GM12878 (cell line): ENCODE measurements around the gene ANKRD60. TPM values are rescaled to one million over a fixed set of nuclear protein-coding genes. Genes with fewer than 3 reads are reported as not detected.

Experiments
- ATAC-seq: fragments of 200-7000 bp; cut with Tn5 transposase; 3 replicates; pipeline ENCODE4 v1.9.1; 2020; ENCODE audit warnings: mild to moderate bottlenecking, moderate library complexity
- BruUV-seq: library from RNA; stranded (reverse); fragments of 400-500 nt; replicated peaks from 2 replicates; lab custom pipeline; 2021; lab: Mats Ljungman, UMichigan
- CTCF ChIA-PET: fragments of 300-600 bp; sonication (Branson Sonifier 250); formaldehyde crosslinking; extraction: SDS; loops from one replicate; lab custom pipeline; 2021; ENCODE audit warnings: inconsistent platforms; lab: Yijun Ruan, JAX
- POLR2A ChIA-PET: fragments of 350-600 bp; formaldehyde crosslinking; extraction: SDS; loops from one replicate; lab custom pipeline; 2021; ENCODE audit warnings: inconsistent platforms; lab: Charles Lee
- RAD21 ChIA-PET: fragments of 300-600 bp; sonication (Branson Sonifier 250); formaldehyde crosslinking; loops from one replicate; lab custom pipeline; 2023; ENCODE audit warnings: antibody characterized with exemption; ENCODE audit not compliant: unreplicated experiment; lab: Charles Lee
- SMC1A ChIA-PET: fragments of 300-600 bp; sonication (Branson Sonifier 250); formaldehyde crosslinking; loops from one replicate; lab custom pipeline; 2023; ENCODE audit not compliant: unreplicated experiment, uncharacterized antibody; lab: Charles Lee
- DNase-seq: peaks from one replicate; pipeline ENCODE4 v3.0.0-alpha.2; 2011; ENCODE audit warnings: low read depth, low spot score
- FAIRE-seq: peaks from 3 replicates; lab custom pipeline; 2011; peaks lifted over from hg19 to GRCh38; lab: Jason Lieb, UNC
- H2AFZ ChIP-seq: 2 replicates; pipeline ENCODE4 v1.6.0; 2011; ENCODE audit warnings: low read depth, low read length, control low read depth; ENCODE audit not compliant: control insufficient read depth
- H3K27ac ChIP-seq: 2 replicates; pipeline ENCODE4 v1.5.1; 2011; ENCODE audit warnings: control low read depth; ENCODE audit not compliant: control insufficient read depth, insufficient read depth
- H3K27me3 ChIP-seq, 2 experiments: replicated peaks in 1 of 2; 2 replicates each; pipeline versions ENCODE4 v1.6.0 to v1.6.1; 2011; ENCODE audit warnings: low read length in 1 of 2; ENCODE audit not compliant: control insufficient read depth in 2 of 2, insufficient read depth in 2 of 2
- H3K36me3 ChIP-seq, 2 experiments: 2 replicates each; pipeline ENCODE4 v1.5.1; 2011; ENCODE audit warnings: low read length in 1 of 2; ENCODE audit not compliant: control insufficient read depth in 2 of 2, insufficient read depth in 2 of 2
- H3K4me1 ChIP-seq: 2 replicates; pipeline ENCODE4 v1.6.1; 2011; ENCODE audit warnings: mild to moderate bottlenecking, low read length, moderate library complexity, mixed read lengths; ENCODE audit not compliant: control insufficient read depth, insufficient read depth
- H3K4me2 ChIP-seq: 2 replicates; pipeline ENCODE4 v1.6.0; 2011; ENCODE audit warnings: control low read depth; ENCODE audit not compliant: control insufficient read depth, insufficient read depth
- H3K4me3 ChIP-seq: fragments of 200-600 bp; sonication (generic); 2 replicates; pipeline ENCODE4 v1.5.1; 2016
- H3K79me2 ChIP-seq: 2 replicates; pipeline ENCODE4 v1.6.0; 2011; ENCODE audit warnings: low read length; ENCODE audit not compliant: control insufficient read depth, insufficient read depth
- H3K9ac ChIP-seq: 2 replicates; pipeline ENCODE4 v1.8.0; 2011; ENCODE audit warnings: low read length, control low read depth, mixed read lengths; ENCODE audit not compliant: control insufficient read depth, insufficient read depth
- H3K9me3 ChIP-seq: replicated peaks from 3 replicates; pipeline ENCODE4 v1.5.1; 2011; ENCODE audit warnings: mild to moderate bottlenecking, low read length; ENCODE audit not compliant: control insufficient read depth, insufficient read depth
- H4K20me1 ChIP-seq: 2 replicates; pipeline ENCODE4 v1.6.0; 2011; ENCODE audit not compliant: control insufficient read depth, insufficient read depth
- ASH2L ChIP-seq: fragments of 300-600, 200-600 bp; sonication (generic); IDR thresholded peaks from 2 replicates; pipeline ENCODE4 v1.6.1; 2017; ENCODE audit warnings: low read depth, mild to moderate bottlenecking, borderline replicate concordance
- CREB1 ChIP-seq: IDR thresholded peaks from 2 replicates; pipeline ENCODE4 v1.6.1; 2012; ENCODE audit warnings: low read depth, mild to moderate bottlenecking, inconsistent platforms
- ESRRA ChIP-seq: IDR thresholded peaks from 2 replicates; pipeline ENCODE4 v1.6.1; 2012; ENCODE audit warnings: mild to moderate bottlenecking, low read length, improper control_type of control experiment
- GABPA ChIP-seq: IDR thresholded peaks from 2 replicates; pipeline ENCODE4 v1.6.1; 2014; ENCODE audit warnings: antibody characterized with exemption, low read depth, mild to moderate bottlenecking, inconsistent platforms
- HDAC6 ChIP-seq: fragments of 200-600 bp; sonication (generic); IDR thresholded peaks from one replicate; pipeline ENCODE4 v1.8.0; 2017; ENCODE audit warnings: antibody characterized with exemption; ENCODE audit not compliant: unreplicated experiment
- IKZF2 ChIP-seq, 2 experiments: fragments of 450-650 bp; IDR thresholded peaks; 2 replicates each; pipeline ENCODE4 v1.6.1; 2017; ENCODE audit warnings: mild to moderate bottlenecking in 2 of 2, moderate library complexity in 2 of 2
- KLF5 ChIP-seq: fragments of 450-650 bp; IDR thresholded peaks from 2 replicates; pipeline ENCODE4 v1.6.1; 2014; ENCODE audit warnings: mild to moderate bottlenecking; ENCODE audit not compliant: partially characterized antibody
- RCOR1 ChIP-seq: conservative IDR thresholded peaks from 2 replicates; pipeline ENCODE4 v1.6.1; 2012; ENCODE audit warnings: low read depth, low read length, improper control_type of control experiment
- RELB ChIP-seq: fragments of 450-650 bp; IDR thresholded peaks from 2 replicates; pipeline ENCODE4 v1.6.1; 2017; ENCODE audit warnings: low read depth, mild to moderate bottlenecking, moderate library complexity
- SMARCA5 ChIP-seq: fragments of 450-650 bp; IDR thresholded peaks from 2 replicates; pipeline ENCODE4 v1.6.1; 2017; ENCODE audit warnings: mild to moderate bottlenecking
- STAT3 ChIP-seq: IDR thresholded peaks from 2 replicates; pipeline ENCODE4 v1.6.1; 2011; ENCODE audit warnings: low read depth, low read length, improper control_type of control experiment
- YY1 ChIP-seq: IDR thresholded peaks from 2 replicates; pipeline ENCODE4 v1.6.1; 2011; ENCODE audit warnings: low read depth, mild to moderate bottlenecking, low read length
- ZZZ3 ChIP-seq: IDR thresholded peaks from 2 replicates; pipeline ENCODE4 v1.6.1; 2011; ENCODE audit warnings: low read depth; ENCODE audit not compliant: control insufficient read depth, insufficient read length
- WGBS: methylation state at CpG from one replicate; pipeline ENCODE4 v1.1.6; 2016; ENCODE audit warnings: low lambda C conversion rate; ENCODE audit not compliant: insufficient replicate concordance, insufficient coverage; ENCODE audit errors: missing lambda C conversion rate; 5-methylcytosine and 5-hydroxymethylcytosine counted together
- in situ Hi-C: fragments of 300-500 bp; cut with MboI; formaldehyde crosslinking; loops from 9 replicates; pipeline ENCODE4 v1.14.3; 2018; ENCODE audit warnings: mixed read lengths
- intact Hi-C: fragments of 100-400 bp; cut with micrococcal nuclease; formaldehyde crosslinking; loops from one replicate; pipeline ENCODE4 v1.14.2; 2022; ENCODE audit not compliant: unreplicated experiment
- polyA plus RNA-seq, 11 experiments: library from polyadenylated mRNA; depleted of rRNA in 4 of 11; unstranded in 6 of 11; stranded (reverse) in 5 of 11; fragments of >200 nt; fragmentation: Nextera tagmentation in 4 of 11; fragmentation: Illumina TruSeq in 1 of 11; extraction: Ambion mirVana in 4 of 11; extraction: Trizol in 1 of 11; gene quantifications; 1 replicate in 1 of 11; 2 replicates in 10 of 11; pipeline versions ENCODE4 v1.2.1 to v1.2.3, GENCODE V29; 2011 to 2016; ENCODE audit warnings: inconsistent platforms in 2 of 11, missing spikeins in 2 of 11, low read depth in 1 of 11
- total RNA-seq, 4 experiments: library from RNA; depleted of rRNA in 3 of 4; stranded (reverse); fragments of >200 nt in 3 of 4; fragmentation: Illumina TruSeq in 1 of 4; extraction: Trizol in 1 of 4; gene quantifications; 2 replicates each; pipeline versions ENCODE4 v1.2.1 to v1.2.3, GENCODE V29; 2013 to 2021
- TF ChIP-seq, protein P1 (sequence below): IDR thresholded peaks from 2 replicates; pipeline ENCODE4 v1.6.1; 2011; ENCODE audit warnings: borderline replicate concordance, low read depth, mild to moderate bottlenecking, moderate library complexity, low read length; ENCODE audit not compliant: insufficient read depth, poor library complexity, severe bottlenecking

Gene ANKRD60
- total and polyA plus RNA-seq, 10 of the 15 experiments (the other 5 are each of a cell fraction or from before 2014, with no cell fraction given) = not detected

DNA sequence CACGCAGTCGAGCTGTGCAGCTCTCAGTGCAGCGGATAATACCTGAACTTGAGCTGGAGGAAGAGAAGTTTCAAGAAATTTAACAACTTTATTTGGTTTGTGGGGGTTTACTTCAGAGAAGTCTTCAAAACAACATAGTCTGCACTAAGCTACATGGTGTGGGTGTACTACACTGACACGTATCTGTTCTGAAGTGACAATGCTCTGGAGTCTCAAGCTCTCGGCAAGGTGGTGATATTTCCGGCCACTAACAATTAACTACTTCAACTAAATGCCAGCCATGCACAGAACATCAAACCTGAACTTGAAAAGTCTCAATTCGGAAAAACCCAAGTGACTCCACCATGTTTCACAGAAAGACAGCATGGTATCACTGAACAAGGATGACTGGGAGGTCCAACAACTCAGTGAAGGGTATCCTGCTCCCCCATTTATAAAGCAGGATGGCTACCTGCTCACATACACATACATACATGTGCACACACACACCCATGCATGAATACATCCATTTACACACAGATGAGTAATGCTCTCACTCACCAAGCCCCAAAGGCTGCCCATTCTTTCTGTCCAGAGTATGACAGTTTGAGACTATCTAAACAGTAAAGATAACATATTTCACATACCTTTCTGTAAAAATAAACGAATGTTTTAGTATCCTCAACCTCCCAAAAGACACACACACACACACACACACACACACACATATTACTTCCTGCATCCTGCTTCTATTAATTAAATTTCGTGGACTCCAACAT, 15.4 kb upstream of the ANKRD60 start:
- no peak for ATAC-seq

DNA sequence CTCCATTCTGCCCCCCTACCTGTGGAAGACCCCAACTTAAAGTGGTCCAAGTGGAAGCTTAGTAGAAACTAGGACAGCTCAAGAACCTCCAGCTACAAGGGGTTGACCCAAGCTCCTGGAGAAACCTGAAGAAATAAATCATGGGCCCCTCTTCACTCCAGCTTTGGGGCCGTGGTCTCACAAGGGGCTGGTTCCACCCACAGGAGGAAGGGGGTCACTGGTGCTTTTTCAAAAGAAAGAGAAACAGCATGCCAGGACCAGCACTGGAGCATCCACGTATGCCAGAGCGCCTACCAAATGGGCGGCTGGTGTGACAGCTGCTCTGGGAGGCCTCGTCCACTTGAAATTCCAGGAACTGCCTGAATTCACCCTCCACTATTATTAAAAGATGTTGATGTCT, 14.4 kb upstream of the ANKRD60 start:
- H3K4me1 ChIP-seq = no peaks in the 10 kb centered on the region
- ChIA-PET RAD21 (no interaction called here), SMC1A (interaction anchor here (0.9 to 2.4 kb wide), 2 partner anchors 53 to 205 kb away, joined by 3 to 7 read pairs; no protein-coding TSS in a partner anchor), CTCF (interaction anchor here (0.5 to 2.0 kb wide), 4 partner anchors 9 to 448 kb away, joined by 3 to 6 read pairs (median 4); no protein-coding TSS in a partner anchor), POLR2A (no interaction called here)
- DNase-seq (no peak), ATAC-seq (no peak), FAIRE-seq (no peak)
- no TSS peak for BruUV-seq
- H3K27me3 ChIP-seq = no peaks in the 10 kb centered on the region
- no peak overlapping the region for H3K27ac ChIP-seq
- H3K79me2 ChIP-seq = no peaks in the 10 kb centered on the region
- H3K4me3 ChIP-seq = no peak overlapping the region
- 99% methylated on average over 5 of the region's 5 CpGs for WGBS
- H3K36me3 ChIP-seq = peaks cover 7 to 8% of the 10 kb centered on the region in 2 experiments; a peak in 3 of 4 replicates
- in situ Hi-C loops = loop anchor here (25.0 kb wide), 1 partner anchor 444 kb away; the partner anchor contains the start of gene NPEPL1
- no peaks in the 10 kb centered on the region for H4K20me1 ChIP-seq
- intact Hi-C loops = no loop called here
- no peak overlapping the region for H3K4me2 ChIP-seq
- no peaks in the 10 kb centered on the region for H3K9me3 ChIP-seq
- no peak overlapping the region for H2AFZ ChIP-seq
- no peak overlapping the region for H3K9ac ChIP-seq
- TF ChIP-seq IKZF2 (IDR thresholded peaks at IDR 0.05) (no peak), RELB (no peak), YY1 (no peak), ESRRA (no peak), SMARCA5 (no peak), KLF5 (no peak), STAT3 (no peak), RCOR1 (no peak), ASH2L (no peak), ZZZ3 (no peak), GABPA (no peak), CREB1 (no peak)

More for the DNA sequence above, 15.4 kb upstream of the ANKRD60 start:
- ChIA-PET POLR2A (no interaction called here), CTCF (interaction anchor here (0.9 to 2.0 kb wide), 3 partner anchors 10 to 62 kb away, joined by 3 to 6 read pairs (median 3); no protein-coding TSS in a partner anchor), RAD21 (interaction anchor here (2.9 kb wide), 1 partner anchor 8 kb away, joined by 11 read pairs; no protein-coding TSS in a partner anchor), SMC1A (interaction anchor here (0.9 to 2.4 kb wide), 2 partner anchors 52 to 204 kb away, joined by 3 to 7 read pairs; no protein-coding TSS in a partner anchor)
- 87% methylated on average over 9 of the region's 9 CpGs for WGBS
- Histone ChIP-seq H2AFZ (no peak overlapping the region), H3K4me3 (no peak overlapping the region), H3K9ac (no peak overlapping the region), H3K4me2 (no peak overlapping the region), H3K27ac (no peak overlapping the region), H3K4me1 (no peaks in the 10 kb centered on the region), H3K27me3 (no peaks in the 10 kb centered on the region), H3K9me3 (no peaks in the 10 kb centered on the region), H4K20me1 (no peaks in the 10 kb centered on the region), H3K79me2 (no peaks in the 10 kb centered on the region), H3K36me3 (peaks cover 7 to 8% of the 10 kb centered on the region in 2 experiments; a peak in 3 of 4 replicates)
- FAIRE-seq (no peak), DNase-seq (no peak)
- no TSS peak for BruUV-seq
- no peak for TF ChIP-seq HDAC6
- TF ChIP-seq, protein P1, sequence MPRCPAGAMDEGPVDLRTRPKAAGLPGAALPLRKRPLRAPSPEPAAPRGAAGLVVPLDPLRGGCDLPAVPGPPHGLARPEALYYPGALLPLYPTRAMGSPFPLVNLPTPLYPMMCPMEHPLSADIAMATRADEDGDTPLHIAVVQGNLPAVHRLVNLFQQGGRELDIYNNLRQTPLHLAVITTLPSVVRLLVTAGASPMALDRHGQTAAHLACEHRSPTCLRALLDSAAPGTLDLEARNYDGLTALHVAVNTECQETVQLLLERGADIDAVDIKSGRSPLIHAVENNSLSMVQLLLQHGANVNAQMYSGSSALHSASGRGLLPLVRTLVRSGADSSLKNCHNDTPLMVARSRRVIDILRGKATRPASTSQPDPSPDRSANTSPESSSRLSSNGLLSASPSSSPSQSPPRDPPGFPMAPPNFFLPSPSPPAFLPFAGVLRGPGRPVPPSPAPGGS = peak; percentile 14
- intact Hi-C loops = no loop called here
- in situ Hi-C loops = loop anchor here (25.0 kb wide), 1 partner anchor 443 kb away; the partner anchor contains the start of gene NPEPL1
